HG03064 (cell line): ENCODE measurements around the gene RIGI.
"Not testable (repeated sequence)": the region's sequence is repeated elsewhere in the genome, so short reads cannot be mapped to it uniquely, and the experiment has no call there.

Experiments used
- ATAC-seq: cut with Tn5 transposase; IDR thresholded peaks from one replicate; pipeline ENCODE4 v1.9.1; 2021; ENCODE audit warnings: low read depth; ENCODE audit not compliant: unreplicated experiment

Gene RIGI

GRCh38 chr9:32526041-32526706, at the start of gene RIGI:
TSS of gene RIGI (minus strand) at chr9:32526196. CDS start at chr9:32526166, 30 bp downstream.
- peak; percentile 77 for ATAC-seq

- no peak for ATAC-seq
Observed at GRCh38 chr9:32574858-32575257, 48.9 kb upstream of the RIGI start.

- ATAC-seq, result no peak
Observed at GRCh38 chr9:32573821-32574220, 47.8 kb upstream of the RIGI start.

GRCh38 chr9:32572900-32573523, 47.0 kb upstream of the RIGI start, which contains the start of gene NDUFB6:
TSS of gene NDUFB6 (minus strand) at chr9:32573159. CDS start at chr9:32573060, 99 bp downstream.
- ATAC-seq, result peak; percentile 81

- ATAC-seq, result peak; percentile 86
Observed at GRCh38 chr9:32571969-32572899, 46.2 kb upstream of the RIGI start.

- no peak for ATAC-seq
Observed at GRCh38 chr9:32570262-32570661, 44.3 kb upstream of the RIGI start.

GRCh38 chr9:32566770-32567169, 40.8 kb upstream of the RIGI start:
- ATAC-seq, result no peak

- ATAC-seq, result no peak
Observed at GRCh38 chr9:32565967-32566366, 40.0 kb upstream of the RIGI start.

GRCh38 chr9:32558408-32558934, 32.5 kb upstream of the RIGI start:
- ATAC-seq, result no peak

- ATAC-seq, result no peak
Observed at GRCh38 chr9:32554591-32554990, 28.6 kb upstream of the RIGI start.

- no peak for ATAC-seq
Observed at GRCh38 chr9:32554107-32554506, 28.1 kb upstream of the RIGI start.

GRCh38 chr9:32552172-32552872, 26.3 kb upstream of the RIGI start, which contains the start of the genes SMIM27 and TOPORS:
TSS of gene SMIM27 (plus strand) at chr9:32552327. CDS start at chr9:32552435, 108 bp downstream.
TSS of gene TOPORS (minus strand) at chr9:32552586. CDS start at chr9:32552436, 150 bp downstream.
- peak; percentile 72 for ATAC-seq

- peak; percentile 3 for ATAC-seq
Observed at GRCh38 chr9:32551276-32552051, 25.5 kb upstream of the RIGI start.

- peak; percentile 56 for ATAC-seq
Observed at GRCh38 chr9:32550562-32551275, 24.7 kb upstream of the RIGI start.

GRCh38 chr9:32550150-32550561, 24.2 kb upstream of the RIGI start:
- ATAC-seq, result no peak

GRCh38 chr9:32548213-32548612, 22.2 kb upstream of the RIGI start:
- not testable (repeated sequence) for ATAC-seq

- ATAC-seq, result no peak
Observed at GRCh38 chr9:32545884-32546283, 19.9 kb upstream of the RIGI start.

- ATAC-seq, result no peak
Observed at GRCh38 chr9:32543047-32543446, 17.1 kb upstream of the RIGI start.

GRCh38 chr9:32533816-32534215, 7.8 kb upstream of the RIGI start:
- ATAC-seq, result no peak
